HepG2 (cell line): ENCODE measurements around the gene FOXK2. TPM values are rescaled to one million over a fixed set of nuclear protein-coding genes. Genes with fewer than 3 reads are reported as not detected.

Experiments
- ATAC-seq: fragments of 200-7000 bp; cut with Tn5 transposase; 3 replicates; pipeline ENCODE4 v1.9.1; 2020; ENCODE audit warnings: mild to moderate bottlenecking, moderate library complexity
- BruUV-seq: library from RNA; stranded (reverse); fragments of 400-500 nt; replicated peaks from 2 replicates; lab custom pipeline; 2021; lab: Mats Ljungman, UMichigan
- CTCF ChIA-PET: fragments of 300-600 bp; formaldehyde crosslinking; extraction: SDS; loops from one replicate; lab custom pipeline; 2021; ENCODE audit warnings: low total read pairs, inconsistent platforms, low intra/inter-chr PET ratio; lab: Yijun Ruan, JAX
- POLR2A ChIA-PET: fragments of 350-600 bp; sonication (Branson Sonifier 250); formaldehyde crosslinking; loops from one replicate; lab custom pipeline; 2020; ENCODE audit warnings: antibody characterized with exemption, inconsistent platforms; lab: Yijun Ruan, JAX
- DNase-seq: peaks from one replicate; pipeline ENCODE4 v3.0.0-alpha.2; 2015; ENCODE audit warnings: low spot score
- FAIRE-seq: peaks from 3 replicates; lab custom pipeline; 2011; peaks lifted over from hg19 to GRCh38; lab: Jason Lieb, UNC
- H2AFZ ChIP-seq: one replicate; pipeline ENCODE4 v1.6.1; 2011; ENCODE audit warnings: low read length, inconsistent platforms
- H3K27ac ChIP-seq: fragments of 300-600 bp; 3 replicates; pipeline ENCODE4 v1.8.0; 2011; ENCODE audit warnings: mixed run types, mild to moderate bottlenecking, mixed read lengths, low read length, inconsistent platforms; ENCODE audit not compliant: insufficient read depth; ENCODE audit errors: extremely low read length
- H3K27me3 ChIP-seq, 2 experiments: fragments of 200-600 bp in 1 of 2; 2 replicates in 1 of 2; 3 replicates in 1 of 2; pipeline versions ENCODE4 v1.6.0 to v1.8.0; 2011; ENCODE audit warnings: low read length in 2 of 2, mild to moderate bottlenecking in 2 of 2, moderate library complexity in 2 of 2, inconsistent platforms in 1 of 2; ENCODE audit not compliant: insufficient read depth in 2 of 2, control insufficient read depth in 1 of 2
- H3K36me3 ChIP-seq, 2 experiments: fragments of 200-600 bp in 1 of 2; replicated peaks in 1 of 2; 2 replicates in 1 of 2; 3 replicates in 1 of 2; pipeline versions ENCODE4 v1.5.1 to v1.8.0; 2011; ENCODE audit warnings: low read length in 2 of 2, inconsistent platforms in 1 of 2; ENCODE audit not compliant: insufficient read depth in 2 of 2, control insufficient read depth in 1 of 2
- H3K4me1 ChIP-seq: 2 replicates; pipeline ENCODE4 v1.5.1; 2012; ENCODE audit warnings: low read length, inconsistent platforms; ENCODE audit not compliant: insufficient read depth
- H3K4me2 ChIP-seq: 2 replicates; pipeline ENCODE4 v1.6.0; 2011; ENCODE audit warnings: low read depth, low read length, inconsistent platforms
- H3K4me3 ChIP-seq, 3 experiments: fragments of 200-600 bp in 1 of 3; sonication (generic), shearing (Covaris generic) in 1 of 3; replicated peaks in 1 of 3; 2 replicates each; pipeline ENCODE4 v1.5.1; 2011 to 2016; ENCODE audit warnings: low read length in 3 of 3, inconsistent platforms in 2 of 3, low read depth in 2 of 3, mild to moderate bottlenecking in 2 of 3, control low read depth in 1 of 3, mixed read lengths in 1 of 3; ENCODE audit not compliant: insufficient read depth in 1 of 3
- H3K79me2 ChIP-seq: one replicate; pipeline ENCODE4 v1.6.1; 2011; ENCODE audit warnings: low read length, inconsistent platforms; ENCODE audit not compliant: insufficient read depth
- H3K9ac ChIP-seq: 2 replicates; pipeline ENCODE4 v1.6.0; 2011; ENCODE audit warnings: mild to moderate bottlenecking, low read depth, low read length, inconsistent platforms; ENCODE audit not compliant: insufficient read depth
- H3K9me3 ChIP-seq: 2 replicates; pipeline ENCODE4 v1.5.1; 2012; ENCODE audit warnings: mild to moderate bottlenecking, low read length
- H4K20me1 ChIP-seq: 2 replicates; pipeline ENCODE4 v1.6.0; 2011; ENCODE audit warnings: inconsistent platforms, mild to moderate bottlenecking, low read length, moderate library complexity; ENCODE audit not compliant: insufficient read depth
- ETV5 ChIP-seq: IDR thresholded peaks from 2 replicates; pipeline ENCODE4 v1.6.1; 2018; ENCODE audit warnings: missing biosample characterization, missing genetic modification reagents, inconsistent platforms, borderline replicate concordance
- FOSL2 ChIP-seq: sonication (generic); formaldehyde crosslinking; IDR thresholded peaks from 2 replicates; pipeline ENCODE4 v1.4.0; 2020; ENCODE audit warnings: missing genetic modification reagents
- FOXO1 ChIP-seq: sonication (generic); formaldehyde crosslinking; IDR thresholded peaks from 2 replicates; pipeline ENCODE4 v1.4.0; 2020; ENCODE audit warnings: missing genetic modification reagents
- FOXO4 ChIP-seq: sonication (generic); formaldehyde crosslinking; conservative IDR thresholded peaks from 2 replicates; pipeline ENCODE4 v1.8.1; 2023; ENCODE audit warnings: missing genetic modification reagents
- KMT2B ChIP-seq: IDR thresholded peaks from 2 replicates; pipeline ENCODE4 v1.6.1; 2016; ENCODE audit warnings: missing genetic modification reagents, missing compliant biosample characterization
- MED8 ChIP-seq: sonication (generic); formaldehyde crosslinking; IDR thresholded peaks from 2 replicates; pipeline ENCODE4 v1.8.1; 2023; ENCODE audit warnings: mild to moderate bottlenecking, missing genetic modification reagents; ENCODE audit not compliant: insufficient replicate concordance
- MTERF4 ChIP-seq: sonication (generic); formaldehyde crosslinking; IDR thresholded peaks from 2 replicates; pipeline ENCODE4 v1.8.0; 2023; ENCODE audit warnings: mild to moderate bottlenecking, missing genetic modification reagents
- MYPOP ChIP-seq: sonication (generic); formaldehyde crosslinking; IDR thresholded peaks from 2 replicates; pipeline ENCODE4 v1.8.1; 2023; ENCODE audit warnings: mild to moderate bottlenecking, moderate library complexity, missing genetic modification reagents
- NR2F6 ChIP-seq, 2 experiments: IDR thresholded peaks; 2 replicates each; pipeline ENCODE4 v1.6.1; 2016; ENCODE audit warnings: antibody characterized with exemption in 1 of 2, mild to moderate bottlenecking in 1 of 2
- ZFY ChIP-seq: sonication (generic); formaldehyde crosslinking; IDR thresholded peaks from 2 replicates; pipeline ENCODE4 v1.4.0; 2020; ENCODE audit warnings: missing genetic modification reagents
- ZNF652 ChIP-seq: IDR thresholded peaks from 2 replicates; pipeline ENCODE4 v1.6.1; 2016; ENCODE audit warnings: low read depth, borderline replicate concordance
- ZNF710 ChIP-seq: sonication (generic); formaldehyde crosslinking; IDR thresholded peaks from 2 replicates; pipeline ENCODE4 v1.5.0; 2020; ENCODE audit warnings: mild to moderate bottlenecking, missing genetic modification reagents, borderline replicate concordance
- ZSCAN30 ChIP-seq: sonication (generic); formaldehyde crosslinking; IDR thresholded peaks from 2 replicates; pipeline ENCODE4 v1.5.0; 2020; ENCODE audit warnings: mild to moderate bottlenecking, missing genetic modification reagents
- ZZZ3 ChIP-seq: sonication (generic); formaldehyde crosslinking; IDR thresholded peaks from 2 replicates; pipeline ENCODE4 v1.4.0; 2020; ENCODE audit warnings: missing genetic modification reagents, mild to moderate bottlenecking, borderline replicate concordance
- WGBS: methylation state at CpG from one replicate; pipeline ENCODE4 v1.1.6; 2017; ENCODE audit warnings: low lambda C conversion rate; 5-methylcytosine and 5-hydroxymethylcytosine counted together
- in situ Hi-C: cut with HindIII; loops from 2 replicates; pipeline ENCODE4 v1.10.0; 2017; ENCODE audit warnings: low pct_unique_long_range_greater_than_20kb; ENCODE audit not compliant: extremely low pct_ligation_motif_present
- intact Hi-C: fragments of 100-400 bp; cut with micrococcal nuclease; formaldehyde crosslinking; loops from one replicate; pipeline ENCODE4 v1.10.0; 2022; ENCODE audit not compliant: unreplicated experiment
- polyA plus RNA-seq, 8 experiments: library from polyadenylated mRNA; depleted of rRNA in 3 of 8; stranded (reverse) in 7 of 8; unstranded in 1 of 8; fragments of >200 nt; fragmentation: Illumina TruSeq in 4 of 8; extraction: Trizol in 4 of 8; gene quantifications; 2 replicates each; pipeline versions ENCODE4 v1.2.1 to v1.2.3, GENCODE V29; 2011 to 2016; ENCODE audit warnings: low read depth in 4 of 8, missing spikeins in 1 of 8, mixed read lengths in 1 of 8; ENCODE audit not compliant: insufficient read depth in 1 of 8
- total RNA-seq, 5 experiments: library from RNA; depleted of rRNA; stranded (reverse); fragments of >200 nt; fragmentation: Illumina TruSeq; extraction: Trizol; gene quantifications; 2 replicates each; pipeline ENCODE4 v1.2.3, GENCODE V29; 2016; ENCODE audit warnings: low read depth in 1 of 5

Gene FOXK2
- total and polyA plus RNA-seq, 2 of the 13 experiments (the other 11 are each of a cell fraction or from before 2014, with no cell fraction given): 67.1 to 67.2 TPM

GRCh38 chr17:82536512-82537201 lies 17.1 kb downstream of the FOXK2 start:
- ChIA-PET CTCF (no interaction called here), POLR2A (interaction anchor here (0.9 to 1.6 kb wide), 4 partner anchors 18 to 74 kb away, joined by 3 to 5 read pairs (median 4); no protein-coding TSS in a partner anchor)
- H3K36me3 ChIP-seq: peaks cover 4 to 16% of the 10 kb centered on the region in 2 experiments; a peak in 3 of 5 replicates
- peaks cover 91% of the 10 kb centered on the region for H4K20me1 ChIP-seq
- BruUV-seq: TSS peak; percentile 24
- peak overlapping the region; percentile 16; the same call in 1 of the 2 replicates for H3K4me2 ChIP-seq
- DNase-seq (no peak), FAIRE-seq (no peak), ATAC-seq (peak; percentile 31; the same call in 2 of the 3 replicates)
- 53% methylated on average over 6 of the region's 6 CpGs for WGBS
- in situ Hi-C loops (no loop called here), intact Hi-C loops (loop anchor here (2.0 kb wide), 1 partner anchor 14 kb away; no protein-coding TSS in a partner anchor)
- H3K9ac ChIP-seq: no peak overlapping the region
- H2AFZ ChIP-seq: no peak overlapping the region
- TF ChIP-seq ZNF710: no peak
- TF ChIP-seq ZSCAN30 (CRISPR knock-in tag): no peak
- 0 out of 2 replicates have a peak, but pooled peaks have one; percentile 9 for TF ChIP-seq ZFY (CRISPR knock-in tag)
- TF ChIP-seq MYPOP (CRISPR knock-in tag): no peak
- TF ChIP-seq NR2F6 (IDR thresholded peaks at IDR 0.05): no peak
- TF ChIP-seq NR2F6 (CRISPR knock-in tag; IDR thresholded peaks at IDR 0.05): no peak
- no peak for TF ChIP-seq ETV5 (CRISPR knock-in tag)
- no peak for TF ChIP-seq MED8 (CRISPR knock-in tag)
- TF ChIP-seq ZNF652: peak; percentile 58; the same call in 1 of the 2 replicates
- TF ChIP-seq KMT2B (CRISPR knock-in tag): no peak
- TF ChIP-seq ZZZ3: no peak
- no peak for TF ChIP-seq MTERF4 (CRISPR knock-in tag)
- 0 out of 2 replicates have a peak, but pooled peaks have one; percentile 66 for TF ChIP-seq FOXO4 (CRISPR knock-in tag)
- no peak for TF ChIP-seq FOSL2
- TF ChIP-seq FOXO1 (CRISPR knock-in tag): no peak
- no peaks in the 10 kb centered on the region for H3K9me3 ChIP-seq
- H3K27ac ChIP-seq: peak overlapping the region; percentile 52
- peaks cover 45% of the 10 kb centered on the region for H3K4me1 ChIP-seq
- H3K4me3 ChIP-seq: no peak overlapping the region
- no peaks in the 10 kb centered on the region for H3K27me3 ChIP-seq
- H3K79me2 ChIP-seq: peaks cover 97% of the 10 kb centered on the region
